GM21717 (cell line): ENCODE data around the gene STX11.
A peak's percentile ranks its signal among the peaks of the same experiment; 100 is the strongest.

Experiments
- ATAC-seq: cut with Tn5 transposase; IDR thresholded peaks from one replicate; pipeline ENCODE4 v1.9.1; 2021; ENCODE audit warnings: mild to moderate bottlenecking, moderate library complexity; ENCODE audit not compliant: unreplicated experiment

The STX11 gene

DNA sequence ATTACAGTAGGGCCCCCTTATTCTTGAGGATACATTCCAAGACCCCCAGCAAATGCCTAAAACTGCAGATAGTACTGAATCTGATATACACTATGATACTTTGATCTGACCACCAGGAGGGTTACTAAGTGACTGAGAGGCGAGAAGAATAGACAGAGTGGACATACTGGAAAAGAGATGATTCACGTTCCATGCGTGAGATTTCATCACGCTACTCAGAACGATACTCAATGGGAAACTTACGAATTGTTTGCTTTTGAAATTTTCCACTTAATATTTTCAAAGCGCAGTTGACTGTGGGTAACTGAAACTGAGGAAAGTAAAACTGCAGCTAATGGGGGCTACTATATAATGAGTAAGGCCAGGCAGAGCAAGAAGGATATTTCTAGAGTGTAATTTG lies 60.8 kb downstream of the STX11 start:
- ATAC-seq = no peak

DNA sequence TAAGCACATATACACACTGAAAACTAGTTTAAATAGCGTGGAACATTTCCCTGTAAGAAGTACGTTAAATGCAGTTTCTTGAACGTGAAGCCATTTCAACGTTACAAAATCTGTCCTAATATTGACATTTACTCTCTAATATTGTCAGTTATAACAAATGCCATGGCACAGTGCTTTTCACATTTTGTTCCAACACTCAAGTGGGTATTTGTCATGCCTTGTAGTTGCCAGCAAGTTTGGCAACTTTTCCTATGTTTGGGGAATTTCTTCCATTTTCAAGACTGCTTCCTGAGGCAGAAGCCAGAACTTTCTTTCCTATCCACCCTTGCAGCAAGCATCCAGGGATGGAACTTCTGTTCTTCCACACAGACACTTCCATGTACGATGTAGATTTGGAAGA lies 63.0 kb downstream of the STX11 start:
- no peak for ATAC-seq

DNA sequence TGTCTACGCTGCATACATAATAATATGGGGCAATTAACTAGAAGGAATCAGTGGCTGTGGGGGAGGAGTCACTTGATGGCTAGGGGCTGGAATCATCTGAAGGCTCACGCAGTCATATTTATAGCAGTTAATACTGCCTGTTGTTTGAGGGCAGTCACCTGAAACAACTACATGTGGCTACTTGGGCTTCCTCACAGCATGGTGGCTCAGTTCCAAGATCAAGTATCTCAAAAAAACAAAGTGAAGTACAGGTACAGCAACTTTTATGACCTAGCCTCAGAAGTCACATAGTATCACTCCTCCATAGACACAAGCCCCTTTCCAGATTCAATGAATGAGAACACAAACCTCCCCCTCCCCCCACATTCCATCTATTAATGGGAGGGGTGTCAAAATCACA lies 63.7 kb downstream of the STX11 start:
- ATAC-seq = no peak

DNA sequence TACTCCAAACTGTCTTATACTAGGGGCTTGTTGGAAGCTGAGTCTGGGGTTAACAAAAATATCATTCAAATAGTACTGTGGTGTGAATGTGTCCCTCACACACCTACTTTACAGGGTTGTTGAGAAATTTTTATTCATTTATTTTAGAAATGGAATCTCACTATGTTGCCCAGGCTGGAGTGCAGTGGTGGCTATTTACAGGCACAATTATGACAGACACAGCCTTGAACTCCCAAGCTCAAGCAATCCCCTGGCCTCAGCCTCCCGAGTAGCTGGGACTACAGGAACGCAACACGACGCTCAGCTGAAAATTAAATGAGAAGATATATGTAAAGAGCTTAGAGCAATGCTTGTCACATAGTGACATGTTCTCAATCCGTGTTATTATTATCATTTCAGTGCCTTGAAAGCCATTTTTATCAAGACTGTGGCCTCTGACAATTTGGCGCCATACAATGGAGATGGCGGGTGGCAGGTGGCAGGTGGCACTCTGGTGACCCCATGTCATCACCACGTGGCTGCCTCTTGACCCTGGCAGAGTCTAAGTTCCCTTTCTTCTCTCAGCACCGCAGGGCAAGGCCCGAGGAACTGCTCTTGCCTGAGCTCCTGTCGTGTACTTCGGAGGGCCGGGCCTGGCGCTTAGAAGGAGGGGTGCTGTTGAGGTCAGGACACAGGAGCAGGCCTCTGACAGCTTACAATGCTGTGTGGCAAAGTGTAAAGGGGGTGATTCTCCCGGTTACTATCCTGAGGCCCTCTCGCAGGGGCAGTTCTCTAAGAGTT lies 64.5 kb downstream of the STX11 start:
- ATAC-seq = no peak

DNA sequence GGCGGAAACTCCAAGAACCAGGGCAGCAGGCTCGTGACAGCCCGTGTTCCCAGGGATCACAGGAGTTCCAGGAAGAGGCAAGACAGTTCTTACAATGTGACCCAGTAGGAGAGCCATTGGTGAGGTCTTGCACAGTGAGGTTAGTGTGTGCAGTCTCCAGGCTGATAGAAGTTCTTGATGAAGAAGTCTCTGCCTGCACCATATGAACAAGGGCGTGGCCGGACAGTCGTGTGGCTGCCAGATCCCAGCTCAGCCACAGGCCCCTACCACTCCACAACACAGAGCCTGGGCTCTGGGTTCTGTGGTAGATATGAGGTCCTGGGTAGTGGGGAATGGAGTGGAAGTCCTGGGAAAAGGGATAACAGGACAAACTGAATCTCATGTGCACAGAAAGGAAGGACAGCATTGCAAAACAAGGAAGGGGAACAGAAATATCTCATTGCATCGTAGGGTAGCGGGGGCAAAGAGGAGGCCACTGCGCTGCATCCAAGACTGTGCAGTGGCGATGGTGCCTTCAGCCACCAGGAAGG lies 65.2 kb downstream of the STX11 start:
- no peak for ATAC-seq

DNA sequence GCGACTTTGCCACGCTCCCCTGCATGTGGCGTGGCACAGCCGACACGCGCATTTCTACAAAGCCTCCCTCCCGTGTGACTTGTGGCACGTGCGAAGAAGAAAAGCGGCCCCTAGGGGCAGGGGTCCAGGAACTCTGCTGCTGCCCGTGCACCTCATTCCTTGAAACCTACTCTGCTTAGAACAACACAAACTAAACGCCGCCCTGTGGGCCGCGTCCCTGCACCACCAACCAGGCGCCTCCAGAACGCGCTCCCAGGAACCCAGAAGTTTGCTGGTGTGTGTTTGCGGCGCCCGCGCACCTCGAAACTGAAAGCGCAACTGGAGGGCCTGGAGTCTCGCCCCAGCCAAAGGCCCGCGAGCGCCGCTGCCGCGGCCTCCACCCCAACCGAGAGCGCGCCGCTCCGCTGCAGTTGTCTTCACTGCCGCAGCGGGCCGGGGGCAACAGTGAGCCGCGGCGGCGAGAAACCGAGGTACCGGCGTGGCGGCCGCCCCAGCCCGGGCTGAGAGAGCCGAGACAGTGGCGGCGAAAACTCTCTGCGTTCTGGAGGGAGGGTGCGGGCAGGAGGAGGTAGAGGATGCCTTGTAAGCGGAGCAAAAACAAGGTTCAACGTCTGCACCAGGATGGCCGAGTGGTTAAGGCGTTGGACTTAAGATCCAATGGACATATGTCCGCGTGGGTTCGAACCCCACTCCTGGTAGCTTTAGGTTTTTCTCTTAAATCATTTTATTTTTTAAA lies 65.8 kb downstream of the STX11 start:
- ATAC-seq = peak; percentile 92

DNA sequence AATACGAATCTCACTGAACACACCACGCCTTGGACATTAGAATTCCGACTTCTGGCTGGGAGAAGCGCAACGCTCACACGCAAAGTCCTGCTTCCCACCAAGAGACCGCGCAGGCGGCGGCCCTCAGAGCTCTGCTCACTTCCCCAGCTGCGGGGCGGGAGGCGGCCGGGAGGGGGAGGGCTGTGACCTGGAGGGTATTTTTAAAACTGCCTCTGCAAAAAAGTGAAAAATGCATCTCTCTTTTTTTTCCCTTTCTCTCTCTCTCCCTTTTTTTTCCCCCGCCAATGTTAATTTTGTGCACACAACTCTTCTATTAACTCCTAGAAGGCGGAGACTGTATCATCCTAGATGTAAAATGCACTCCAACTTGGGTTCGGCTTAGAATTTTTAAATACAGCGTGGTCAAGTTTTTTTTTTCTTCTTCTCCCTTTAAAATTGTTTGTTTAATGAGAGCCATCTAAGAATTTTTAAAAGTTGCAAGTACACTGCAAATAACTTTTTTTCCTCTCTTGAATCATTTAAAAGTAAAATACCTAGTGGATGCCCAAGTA lies 66.4 kb downstream of the STX11 start:
- ATAC-seq = peak; percentile 34

DNA sequence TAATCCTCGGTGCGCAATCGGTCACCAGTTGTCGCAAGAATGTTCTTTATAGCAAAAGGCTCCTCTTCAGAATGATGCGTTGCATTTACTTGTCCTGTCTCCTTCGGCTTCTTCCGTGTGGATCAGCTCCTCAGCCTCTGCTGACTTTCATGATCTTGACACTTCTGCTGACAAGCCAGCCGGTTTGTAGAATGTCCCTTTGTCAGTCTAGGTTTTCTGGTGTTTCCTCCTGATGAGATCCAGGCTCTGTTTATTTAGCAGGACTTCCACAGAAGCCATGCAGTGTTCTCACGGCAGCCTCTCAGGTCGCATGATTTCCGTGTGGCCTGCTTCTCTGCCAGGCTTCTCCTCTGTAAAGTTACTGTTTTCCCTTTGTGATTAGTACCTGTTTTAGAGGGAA lies 66.9 kb downstream of the STX11 start:
- no peak for ATAC-seq

DNA sequence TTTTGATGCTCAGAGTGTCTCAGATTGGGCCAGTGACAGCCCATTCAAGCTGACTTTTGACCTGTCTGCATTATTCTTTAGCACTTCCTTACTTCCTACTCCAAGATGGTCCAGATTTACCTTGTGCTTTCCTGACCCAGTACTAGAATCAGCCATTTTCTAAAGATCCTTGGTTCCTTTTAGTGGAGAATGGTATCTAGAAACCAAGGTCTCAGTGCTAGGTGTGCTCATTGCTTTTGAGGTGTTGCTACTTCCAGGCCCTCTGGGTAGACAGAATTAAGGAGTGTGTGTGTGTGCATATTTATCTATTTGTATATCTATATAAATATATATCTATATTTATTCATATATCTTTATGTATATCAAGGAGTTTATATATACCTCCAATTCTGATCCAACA lies 67.5 kb downstream of the STX11 start:
- ATAC-seq = no peak

DNA sequence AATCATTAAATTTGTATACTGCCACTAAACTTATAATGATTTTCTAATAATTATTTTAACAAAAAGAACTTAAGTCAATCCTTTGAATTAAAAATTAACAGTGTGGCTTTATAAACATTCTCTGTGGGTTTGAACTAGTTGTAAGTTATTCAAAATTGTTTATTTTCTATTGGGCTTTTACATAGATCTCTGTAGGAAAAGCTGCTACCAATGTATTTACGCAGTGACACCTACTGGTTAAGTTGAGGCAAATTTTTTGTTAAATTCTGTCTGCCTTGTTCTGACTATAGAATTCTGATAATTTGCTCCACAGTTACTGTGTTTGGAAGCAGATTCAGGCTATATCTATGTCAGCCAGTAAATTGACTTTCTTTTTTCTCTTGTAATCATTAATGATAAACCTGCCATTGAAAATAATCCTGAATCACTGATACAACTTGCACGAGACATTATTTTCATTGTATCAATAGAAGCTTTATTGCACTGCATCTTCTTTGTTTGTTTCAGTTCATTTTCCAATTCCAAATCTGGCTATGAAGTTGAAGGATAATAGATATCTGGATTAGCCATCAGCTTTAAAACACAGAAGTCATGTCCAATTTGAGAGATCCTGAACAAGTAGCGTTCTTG lies 68.9 kb downstream of the STX11 start:
- ATAC-seq = no peak

DNA sequence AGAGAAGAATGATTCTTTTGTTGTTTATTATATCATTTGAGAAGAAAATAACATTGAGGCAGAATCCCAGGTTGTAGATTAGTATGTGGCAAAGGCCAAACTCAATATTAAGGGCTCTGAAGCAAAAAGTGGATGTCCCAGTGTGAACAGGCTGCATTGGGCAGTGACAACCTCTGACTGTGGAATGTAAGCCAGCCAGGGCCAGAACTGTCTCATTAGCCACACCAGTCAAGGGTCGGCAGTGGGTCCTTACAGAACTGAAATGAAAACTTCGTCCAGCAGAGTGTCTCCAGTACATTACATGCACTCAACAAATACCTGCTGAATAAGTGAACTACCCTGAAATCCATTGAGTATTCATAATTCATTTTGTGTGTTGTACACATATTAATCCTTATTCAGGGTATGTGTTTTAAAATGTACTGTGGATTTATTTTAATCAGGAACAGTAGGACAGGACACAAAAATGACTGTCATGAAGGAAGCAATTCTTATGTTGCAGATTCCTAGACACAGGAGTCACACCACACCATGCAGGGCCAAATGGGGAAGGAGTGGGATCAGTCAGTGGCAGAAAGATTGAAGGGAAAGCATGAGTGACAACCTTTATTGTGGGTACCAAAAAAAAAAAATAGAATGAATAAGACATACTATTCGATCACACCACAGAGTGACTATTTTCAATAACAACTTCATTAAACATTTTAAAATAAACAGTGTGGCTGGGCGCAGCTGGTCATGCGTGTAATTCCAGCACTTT lies 69.9 kb downstream of the STX11 start:
- no peak for ATAC-seq

DNA sequence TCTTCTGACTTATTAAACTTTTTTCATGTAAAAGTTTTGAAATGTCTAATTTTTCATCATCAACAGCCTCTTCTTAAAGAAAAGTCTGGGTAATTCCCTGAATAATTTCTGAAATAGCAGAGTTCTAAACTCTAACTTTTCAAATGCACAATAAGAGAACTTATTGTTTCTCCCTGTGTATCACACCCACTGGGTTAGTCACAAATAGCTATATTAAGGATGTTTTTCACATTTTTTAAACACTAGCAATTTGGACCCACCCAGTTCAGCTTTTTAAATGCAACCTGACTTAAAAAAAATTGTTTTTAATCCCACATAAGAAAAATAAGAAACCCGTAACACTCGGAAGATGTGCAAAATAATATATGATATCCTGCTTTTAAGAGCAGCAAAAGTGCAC lies 73.4 kb downstream of the STX11 start:
- no peak for ATAC-seq

DNA sequence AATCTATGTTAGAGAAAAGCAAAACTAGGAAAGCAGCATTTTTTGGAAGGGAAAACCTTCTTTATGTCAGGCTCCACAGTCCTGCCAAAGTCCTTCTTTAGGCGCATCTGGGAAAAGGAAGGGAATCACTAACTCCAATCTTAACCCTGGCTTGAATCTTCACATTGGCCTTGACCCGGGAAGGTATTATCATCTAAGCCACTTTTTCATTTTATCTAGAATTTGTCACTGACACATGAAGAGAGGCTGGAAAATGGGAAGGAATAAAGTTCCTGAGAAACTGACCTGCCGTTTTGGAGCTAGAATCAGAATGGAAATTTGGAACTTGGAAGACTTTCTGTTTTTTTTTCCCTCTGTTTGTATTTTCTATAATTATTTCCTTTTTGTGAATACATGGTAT lies 81.4 kb downstream of the STX11 start:
- no peak for ATAC-seq

DNA sequence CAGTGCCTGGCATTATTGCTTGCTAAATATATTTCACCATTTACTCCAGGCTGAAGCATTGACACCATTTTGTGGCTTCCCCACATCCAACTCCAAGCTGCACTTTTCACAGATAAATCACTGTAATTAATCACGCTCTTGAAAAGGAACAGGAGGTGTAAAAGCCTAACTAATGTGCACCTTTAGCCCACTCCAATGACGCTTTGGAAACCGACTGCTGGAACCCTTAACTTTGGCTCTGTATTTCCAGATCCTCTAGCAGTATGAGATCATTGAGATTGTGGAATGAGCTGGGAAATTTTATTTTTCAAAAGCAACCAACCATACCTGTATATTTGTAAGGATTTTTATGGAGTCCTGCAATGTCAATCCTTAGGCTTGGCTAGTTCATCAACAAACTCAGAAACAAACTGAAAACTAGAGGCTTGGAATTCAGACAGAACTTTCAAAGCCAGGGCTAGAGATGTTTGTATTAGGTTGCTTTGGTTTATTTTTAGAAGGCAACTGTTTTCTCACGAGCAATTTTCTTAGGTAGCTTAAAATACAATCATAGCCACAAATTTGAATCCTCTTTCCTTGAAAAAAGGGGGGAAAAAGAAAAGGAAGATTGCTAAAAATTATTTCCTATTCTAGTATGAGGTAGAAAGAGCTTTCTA lies 82.0 kb downstream of the STX11 start:
- no peak for ATAC-seq

DNA sequence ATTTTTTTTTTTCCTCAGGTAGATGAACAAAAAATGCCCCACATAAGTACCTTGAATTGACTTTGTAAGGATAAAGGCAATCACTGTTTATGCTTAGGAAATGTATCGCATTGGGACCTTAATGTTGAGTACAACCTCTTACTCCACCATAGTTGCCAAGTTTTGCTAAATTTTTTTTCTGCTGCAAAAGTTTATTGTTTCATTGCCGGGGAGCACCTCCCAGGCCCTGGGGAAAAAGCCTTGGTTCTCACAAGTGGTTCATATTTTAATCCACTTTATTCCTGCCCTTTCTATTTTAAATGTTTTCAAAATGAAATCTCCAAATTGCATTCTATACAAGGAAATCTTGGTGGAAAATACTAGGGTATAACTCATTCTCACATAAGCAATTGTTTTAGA lies 82.5 kb downstream of the STX11 start:
- no peak for ATAC-seq

DNA sequence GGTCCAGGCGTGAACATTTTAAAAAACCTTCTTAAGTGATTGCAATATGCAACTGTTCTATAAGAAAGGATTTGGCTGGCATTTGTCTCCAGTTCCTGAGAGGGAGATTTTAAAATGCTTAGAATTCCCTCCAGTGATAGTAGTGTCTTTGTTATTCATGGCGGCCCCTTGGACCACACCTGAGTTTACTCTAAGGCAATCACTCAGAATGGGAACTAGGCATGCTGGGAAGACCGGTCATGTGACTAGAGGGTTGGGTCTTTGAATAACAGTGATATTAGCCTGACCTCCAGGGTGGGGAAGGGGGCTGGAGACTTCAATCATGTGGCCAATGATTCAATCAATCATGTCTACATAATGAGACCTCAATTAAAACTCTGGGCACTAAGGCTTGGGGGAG lies 84.1 kb downstream of the STX11 start:
- no peak for ATAC-seq

DNA sequence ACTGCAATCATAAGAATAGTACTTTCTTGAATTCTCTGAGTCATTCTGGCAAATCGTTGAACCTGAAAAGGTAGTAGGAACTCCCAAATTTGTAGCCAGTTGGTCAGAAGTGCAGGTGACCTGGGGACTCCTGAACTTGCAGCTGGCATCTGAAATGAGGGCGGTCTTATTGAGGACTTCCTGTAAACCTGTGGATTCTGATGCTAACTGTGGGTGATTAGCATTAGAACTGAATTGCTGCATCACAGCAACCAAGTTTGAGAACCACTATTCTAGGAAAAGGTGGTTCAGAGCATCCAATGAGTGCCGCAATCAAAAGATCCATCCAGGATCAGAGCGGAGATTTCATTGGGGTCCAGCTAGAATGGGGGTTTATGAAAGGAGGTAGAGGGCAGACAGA lies 84.6 kb downstream of the STX11 start:
- ATAC-seq = no peak
